ENCODE results near the gene ARHGAP35.

The ARHGAP35 gene

DNA sequence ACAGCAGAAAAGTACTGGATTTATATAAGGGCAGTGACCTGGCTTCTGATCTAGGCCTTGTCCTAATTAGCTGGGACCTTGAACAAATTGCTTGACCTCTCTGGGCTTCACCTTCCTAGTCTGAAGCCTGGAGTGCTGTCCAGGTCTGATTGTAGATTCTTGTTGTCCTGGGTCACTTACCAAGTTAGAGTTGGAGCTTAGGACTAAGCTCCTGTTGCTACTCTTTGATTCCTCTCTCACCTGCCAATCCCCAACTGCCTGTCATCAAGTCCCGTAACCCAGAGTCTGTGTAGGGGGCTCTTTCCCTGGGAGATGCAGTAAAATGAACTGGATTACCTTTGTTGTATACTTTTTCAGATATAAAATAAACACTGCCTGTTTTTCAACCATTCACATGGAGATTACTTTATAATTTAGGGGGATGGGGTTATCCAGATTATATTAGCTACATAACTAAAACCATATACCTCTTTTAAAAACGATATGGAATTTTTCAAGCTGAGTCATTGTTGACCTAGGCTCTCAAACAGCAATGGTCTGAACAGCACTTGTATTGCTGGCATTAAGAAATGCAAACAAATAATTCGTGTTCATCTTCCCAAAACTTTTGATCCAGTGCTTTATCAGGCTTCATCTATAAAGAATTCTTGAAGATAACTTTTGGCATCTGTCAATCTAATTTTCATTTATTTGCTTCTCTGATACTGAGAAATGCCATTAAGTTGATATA is 5.8 kb downstream of the ARHGAP35 start:
- TF ChIP-seq ZBTB7A (IDR thresholded peaks at IDR 0.05; ENCODE audit: low read depth), result no peak
- TF ChIP-seq RAD21 (IDR thresholded peaks at IDR 0.05; ENCODE audit: low read depth), result no peak
- TF ChIP-seq EP300 (IDR thresholded peaks at IDR 0.05; ENCODE audit: borderline replicate concordance), result no peak
- no peak for TF ChIP-seq TAF1 (IDR thresholded peaks at IDR 0.05; ENCODE audit: low read depth)
- TF ChIP-seq FOXM1 (IDR thresholded peaks at IDR 0.05; ENCODE audit: borderline replicate concordance, low read depth), result no peak
- no peak for TF ChIP-seq NFIC (IDR thresholded peaks at IDR 0.05)

DNA sequence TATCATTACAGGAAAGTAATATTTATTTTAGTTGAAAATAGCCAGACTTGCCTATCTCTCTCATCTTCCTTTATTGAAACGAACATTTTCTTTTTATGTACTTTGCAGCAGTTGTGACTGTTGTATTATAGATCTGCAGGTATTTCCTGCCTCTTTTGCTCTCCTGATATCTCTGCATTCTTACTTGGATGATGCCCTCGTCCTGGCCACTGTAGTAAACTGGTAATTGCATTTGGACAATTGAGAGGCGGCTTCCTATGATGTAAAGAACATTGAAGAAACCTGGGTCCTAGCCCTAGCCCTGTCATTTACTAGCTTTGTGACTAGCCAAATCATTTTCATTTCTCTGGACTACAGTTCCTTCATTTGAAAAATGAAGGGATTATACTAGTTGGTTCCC is 6.4 kb downstream of the ARHGAP35 start:
- TF ChIP-seq FOXM1 (IDR thresholded peaks at IDR 0.05; ENCODE audit: borderline replicate concordance, low read depth) (no peak), NFIC (IDR thresholded peaks at IDR 0.05) (no peak), CREB1 (IDR thresholded peaks at IDR 0.05; ENCODE audit: low read depth) (no peak), EGR1 (IDR thresholded peaks at IDR 0.05) (no peak), TCF12 (IDR thresholded peaks at IDR 0.05; ENCODE audit: low read depth) (no peak), TAF1 (IDR thresholded peaks at IDR 0.05; ENCODE audit: low read depth) (no peak), EP300 (IDR thresholded peaks at IDR 0.05; ENCODE audit: borderline replicate concordance) (no peak), YY1 (IDR thresholded peaks at IDR 0.05; ENCODE audit: low read depth) (no peak), ZBTB7A (IDR thresholded peaks at IDR 0.05; ENCODE audit: low read depth) (no peak), TEAD4 (IDR thresholded peaks at IDR 0.05) (no peak), RAD21 (IDR thresholded peaks at IDR 0.05; ENCODE audit: low read depth) (no peak), CEBPB (IDR thresholded peaks at IDR 0.05) (no peak)
- TF ChIP-seq, protein P1, sequence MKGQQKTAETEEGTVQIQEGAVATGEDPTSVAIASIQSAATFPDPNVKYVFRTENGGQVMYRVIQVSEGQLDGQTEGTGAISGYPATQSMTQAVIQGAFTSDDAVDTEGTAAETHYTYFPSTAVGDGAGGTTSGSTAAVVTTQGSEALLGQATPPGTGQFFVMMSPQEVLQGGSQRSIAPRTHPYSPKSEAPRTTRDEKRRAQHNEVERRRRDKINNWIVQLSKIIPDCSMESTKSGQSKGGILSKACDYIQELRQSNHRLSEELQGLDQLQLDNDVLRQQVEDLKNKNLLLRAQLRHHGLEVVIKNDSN (IDR thresholded peaks at IDR 0.05), result no peak
- TF ChIP-seq, protein P2, sequence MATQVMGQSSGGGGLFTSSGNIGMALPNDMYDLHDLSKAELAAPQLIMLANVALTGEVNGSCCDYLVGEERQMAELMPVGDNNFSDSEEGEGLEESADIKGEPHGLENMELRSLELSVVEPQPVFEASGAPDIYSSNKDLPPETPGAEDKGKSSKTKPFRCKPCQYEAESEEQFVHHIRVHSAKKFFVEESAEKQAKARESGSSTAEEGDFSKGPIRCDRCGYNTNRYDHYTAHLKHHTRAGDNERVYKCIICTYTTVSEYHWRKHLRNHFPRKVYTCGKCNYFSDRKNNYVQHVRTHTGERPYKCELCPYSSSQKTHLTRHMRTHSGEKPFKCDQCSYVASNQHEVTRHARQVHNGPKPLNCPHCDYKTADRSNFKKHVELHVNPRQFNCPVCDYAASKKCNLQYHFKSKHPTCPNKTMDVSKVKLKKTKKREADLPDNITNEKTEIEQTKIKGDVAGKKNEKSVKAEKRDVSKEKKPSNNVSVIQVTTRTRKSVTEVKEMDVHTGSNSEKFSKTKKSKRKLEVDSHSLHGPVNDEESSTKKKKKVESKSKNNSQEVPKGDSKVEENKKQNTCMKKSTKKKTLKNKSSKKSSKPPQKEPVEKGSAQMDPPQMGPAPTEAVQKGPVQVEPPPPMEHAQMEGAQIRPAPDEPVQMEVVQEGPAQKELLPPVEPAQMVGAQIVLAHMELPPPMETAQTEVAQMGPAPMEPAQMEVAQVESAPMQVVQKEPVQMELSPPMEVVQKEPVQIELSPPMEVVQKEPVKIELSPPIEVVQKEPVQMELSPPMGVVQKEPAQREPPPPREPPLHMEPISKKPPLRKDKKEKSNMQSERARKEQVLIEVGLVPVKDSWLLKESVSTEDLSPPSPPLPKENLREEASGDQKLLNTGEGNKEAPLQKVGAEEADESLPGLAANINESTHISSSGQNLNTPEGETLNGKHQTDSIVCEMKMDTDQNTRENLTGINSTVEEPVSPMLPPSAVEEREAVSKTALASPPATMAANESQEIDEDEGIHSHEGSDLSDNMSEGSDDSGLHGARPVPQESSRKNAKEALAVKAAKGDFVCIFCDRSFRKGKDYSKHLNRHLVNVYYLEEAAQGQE (IDR thresholded peaks at IDR 0.05; ENCODE audit: low read depth), result no peak
- TF ChIP-seq, protein P3, sequence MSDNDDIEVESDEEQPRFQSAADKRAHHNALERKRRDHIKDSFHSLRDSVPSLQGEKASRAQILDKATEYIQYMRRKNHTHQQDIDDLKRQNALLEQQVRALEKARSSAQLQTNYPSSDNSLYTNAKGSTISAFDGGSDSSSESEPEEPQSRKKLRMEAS (IDR thresholded peaks at IDR 0.05), result no peak

DNA sequence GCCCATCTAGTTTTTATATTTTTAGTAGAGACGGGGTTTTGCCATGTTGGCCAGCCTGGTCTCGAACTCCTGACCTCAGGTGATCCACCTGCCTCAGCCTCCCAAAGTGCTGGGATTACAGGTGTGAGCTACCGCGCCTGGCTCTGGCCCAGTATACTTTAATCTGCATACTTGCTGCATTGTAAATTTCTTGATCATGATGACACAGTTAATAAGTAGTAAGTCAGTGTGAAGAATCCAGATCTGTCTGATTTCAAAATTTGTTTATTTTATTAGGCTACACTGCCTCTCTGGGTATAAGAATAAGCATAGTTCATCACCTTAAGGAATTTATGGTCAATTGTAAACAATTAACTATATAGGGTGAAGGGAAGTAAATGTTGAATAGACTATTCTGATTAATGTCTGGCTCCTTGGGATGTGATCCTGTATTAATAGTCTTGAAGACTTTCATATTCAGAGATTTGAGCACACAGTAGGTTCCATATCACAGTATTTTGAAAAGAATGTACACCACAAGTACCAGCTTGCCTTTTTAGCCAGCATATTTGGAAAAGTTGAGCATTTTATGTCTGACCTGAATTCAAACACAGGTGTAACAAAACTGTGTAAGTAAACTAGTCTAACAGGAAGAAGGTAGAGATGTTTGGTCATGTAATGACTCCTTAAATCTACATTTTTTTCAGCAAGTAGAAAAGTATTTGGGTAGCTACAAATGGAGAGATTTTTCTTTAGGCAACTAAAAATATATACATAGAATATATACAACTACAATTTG is 7.4 kb downstream of the ARHGAP35 start:
- TF ChIP-seq, protein P2 (IDR thresholded peaks at IDR 0.05; ENCODE audit: low read depth), result no peak
- TF ChIP-seq TCF12 (IDR thresholded peaks at IDR 0.05; ENCODE audit: low read depth) (no peak), YY1 (IDR thresholded peaks at IDR 0.05; ENCODE audit: low read depth) (no peak), EGR1 (IDR thresholded peaks at IDR 0.05) (no peak), FOXM1 (IDR thresholded peaks at IDR 0.05; ENCODE audit: borderline replicate concordance, low read depth) (no peak), ZBTB7A (IDR thresholded peaks at IDR 0.05; ENCODE audit: low read depth) (no peak), TAF1 (IDR thresholded peaks at IDR 0.05; ENCODE audit: low read depth) (no peak)

DNA sequence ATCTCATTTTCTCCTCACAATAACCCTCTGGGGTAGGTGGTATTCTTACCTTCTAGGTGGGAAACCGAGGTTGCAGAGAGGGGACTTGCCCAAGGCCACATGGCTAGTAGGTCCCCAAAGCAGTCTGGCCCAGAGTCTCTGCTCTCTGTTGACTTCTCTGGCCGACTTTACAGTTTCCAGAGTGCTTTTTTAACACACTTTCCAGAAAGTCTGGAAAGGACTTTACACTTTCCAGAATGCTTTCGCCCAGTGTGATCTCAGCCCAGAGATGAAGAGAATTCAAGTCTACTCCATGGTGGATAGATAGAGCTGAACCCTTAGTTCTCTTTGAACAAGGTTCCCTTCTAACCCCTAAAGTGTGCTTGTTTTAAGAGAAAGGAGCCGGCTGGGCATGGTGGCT is 12.2 kb downstream of the ARHGAP35 start:
- TF ChIP-seq RAD21 (IDR thresholded peaks at IDR 0.05; ENCODE audit: low read depth) (no peak), ZBTB7A (IDR thresholded peaks at IDR 0.05; ENCODE audit: low read depth) (no peak), CEBPB (IDR thresholded peaks at IDR 0.05) (no peak), FOXM1 (IDR thresholded peaks at IDR 0.05; ENCODE audit: borderline replicate concordance, low read depth) (no peak), EP300 (IDR thresholded peaks at IDR 0.05; ENCODE audit: borderline replicate concordance) (no peak), EGR1 (IDR thresholded peaks at IDR 0.05) (no peak), TEAD4 (IDR thresholded peaks at IDR 0.05) (no peak), TAF1 (IDR thresholded peaks at IDR 0.05; ENCODE audit: low read depth) (no peak), CREB1 (IDR thresholded peaks at IDR 0.05; ENCODE audit: low read depth) (no peak), NFIC (IDR thresholded peaks at IDR 0.05) (no peak), YY1 (IDR thresholded peaks at IDR 0.05; ENCODE audit: low read depth) (no peak), TCF12 (IDR thresholded peaks at IDR 0.05; ENCODE audit: low read depth) (no peak)
- TF ChIP-seq, protein P2 (IDR thresholded peaks at IDR 0.05; ENCODE audit: low read depth), result no peak
- TF ChIP-seq, protein P1 (IDR thresholded peaks at IDR 0.05), result no peak
- TF ChIP-seq, protein P3 (IDR thresholded peaks at IDR 0.05), result no peak

All from Ishikawa (cell line).